HG02798 (cell line): Measurements from ENCODE around the gene CXCL11.
"Not testable (repeated sequence)": the region's sequence is repeated elsewhere in the genome, so short reads cannot be mapped to it uniquely, and the experiment has no call there.

Experiments used
- ATAC-seq: cut with Tn5 transposase; IDR thresholded peaks from one replicate; pipeline ENCODE4 v1.9.1; 2021; ENCODE audit warnings: mild to moderate bottlenecking; ENCODE audit not compliant: unreplicated experiment, poor library complexity

Gene CXCL11

GRCh38 chr4:76044686-76045085, 8.8 kb upstream of the CXCL11 start:
- ATAC-seq, result not testable (repeated sequence)

- ATAC-seq, result not testable (repeated sequence)
Measured at GRCh38 chr4:76043306-76043705, 7.4 kb upstream of the CXCL11 start.

GRCh38 chr4:76042241-76042998, 6.5 kb upstream of the CXCL11 start:
- not testable (repeated sequence) for ATAC-seq

DNA sequence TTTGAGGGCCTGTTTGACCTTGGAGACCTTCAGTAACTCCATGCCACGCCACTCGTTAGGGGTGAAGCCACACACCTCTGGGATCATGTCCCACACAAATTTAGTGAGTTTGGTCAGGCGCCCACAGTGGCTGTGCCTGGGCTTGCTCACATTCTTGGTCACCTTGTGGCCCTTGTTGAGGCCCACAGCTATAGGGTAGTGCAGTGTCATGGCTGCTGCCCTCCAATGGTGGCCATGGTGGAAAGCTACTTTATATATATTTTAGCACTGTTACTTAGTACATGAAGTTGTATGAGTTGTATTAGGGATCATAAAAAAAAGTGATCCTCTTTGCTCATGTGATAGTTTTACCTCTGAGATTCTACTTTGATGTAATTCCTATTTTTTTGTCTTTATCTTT, 985 bp upstream of the CXCL11 start:
- ATAC-seq, result no peak

DNA sequence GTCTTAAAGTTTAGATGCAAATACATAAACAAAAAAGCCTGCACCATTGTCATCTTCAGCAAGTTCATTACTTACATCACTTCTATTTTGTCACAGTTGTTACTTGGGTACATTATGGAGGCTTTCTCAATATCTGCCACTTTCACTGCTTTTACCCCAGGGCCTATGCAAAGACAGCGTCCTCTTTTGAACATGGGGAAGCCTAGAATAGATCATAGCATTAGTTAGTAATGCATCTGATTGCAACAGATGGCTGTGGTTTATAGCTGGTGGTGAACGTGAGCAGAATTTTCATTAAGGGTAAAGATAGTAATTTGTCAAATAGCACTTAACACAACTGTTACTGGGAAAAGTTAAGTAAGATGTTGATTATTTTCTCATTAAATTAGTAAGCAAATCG, 729 bp downstream of the CXCL11 start:
- peak; percentile 58 for ATAC-seq

DNA sequence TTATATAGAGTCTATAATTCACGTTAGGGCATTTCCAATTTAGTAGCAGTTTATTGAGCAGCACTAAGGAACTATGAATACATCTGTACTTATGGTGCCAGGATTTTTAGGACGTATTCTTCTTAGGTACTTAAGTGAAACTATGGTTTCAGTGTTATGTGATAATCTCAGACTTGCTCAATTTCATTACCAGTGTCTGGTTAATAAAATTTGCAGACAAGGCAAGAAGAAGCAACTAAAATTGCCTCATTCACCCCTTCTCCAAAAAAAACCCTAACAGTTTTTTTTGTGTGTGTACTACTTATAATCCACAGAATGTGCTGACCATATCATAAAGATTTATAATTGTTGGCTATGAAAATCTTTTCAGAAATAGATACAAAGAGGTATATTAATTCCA, 6.6 kb downstream of the CXCL11 start:
- no peak for ATAC-seq

DNA sequence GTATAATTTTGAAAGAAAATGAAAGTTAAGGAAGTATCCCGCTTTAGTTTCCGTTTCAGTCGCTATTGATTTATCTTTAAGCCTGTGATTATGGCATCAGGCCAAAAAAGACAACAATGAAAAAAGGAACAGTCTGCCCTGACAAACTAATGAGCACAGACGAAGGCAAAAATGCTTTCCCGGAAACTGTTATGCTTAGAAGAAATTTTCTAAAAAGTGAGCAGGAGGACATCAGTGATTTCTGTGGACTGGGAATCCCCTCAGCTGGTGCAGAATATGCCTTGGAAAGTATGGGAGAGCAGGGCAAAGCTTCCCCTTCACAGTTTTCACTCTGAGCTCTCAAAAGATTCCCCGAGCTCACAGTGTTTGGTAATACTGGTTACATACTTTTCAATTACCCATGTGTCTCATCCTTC, 7.5 kb downstream of the CXCL11 start:
- ATAC-seq, result no peak

- ATAC-seq, result no peak
Measured at GRCh38 chr4:76024065-76024464, 11.8 kb downstream of the CXCL11 start.

DNA sequence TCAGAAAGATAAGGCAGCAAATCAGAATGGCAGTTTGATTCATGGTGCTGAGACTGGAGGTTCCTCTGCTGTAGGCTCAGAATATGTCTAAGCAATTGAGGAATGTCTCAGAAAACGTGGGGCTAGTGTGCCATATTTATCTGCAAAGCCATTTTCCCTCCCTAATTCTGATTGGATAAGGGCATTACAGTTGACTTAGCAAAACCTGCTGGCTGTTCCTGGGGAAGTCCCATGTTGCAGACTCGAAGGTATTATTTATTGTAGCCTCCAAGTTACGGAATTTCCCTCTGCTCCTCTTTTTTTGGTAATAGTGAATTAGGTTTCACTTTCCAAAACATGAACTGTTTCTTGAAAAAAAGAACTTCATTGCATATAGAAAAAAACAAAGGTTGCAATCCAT, 12.5 kb downstream of the CXCL11 start, which contains the start of gene CXCL10:
Gene CXCL10 (minus strand): TSS at position 109 of the 400 bp plus-strand sequence. CDS start 66 bp downstream, at position 43.
- no peak for ATAC-seq

DNA sequence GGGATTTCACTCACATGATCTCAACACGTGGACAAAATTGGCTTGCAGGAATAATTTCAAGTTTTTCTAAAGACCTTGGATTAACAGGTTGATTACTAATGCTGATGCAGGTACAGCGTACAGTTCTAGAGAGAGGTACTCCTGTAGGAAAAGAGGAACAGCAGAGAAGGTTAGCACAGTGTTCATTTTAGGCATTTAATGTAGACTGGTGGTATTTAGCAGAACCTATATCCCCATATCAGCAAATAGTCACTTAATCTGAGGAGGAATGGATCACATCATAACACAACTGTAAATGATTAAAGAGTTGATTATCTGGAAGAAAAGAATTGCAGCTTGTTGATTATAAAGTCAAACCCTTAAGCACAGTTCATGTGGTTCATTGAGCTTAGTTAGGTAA, 13.2 kb downstream of the CXCL11 start:
- no peak for ATAC-seq

GRCh38 chr4:76022031-76022430, 13.8 kb downstream of the CXCL11 start:
- ATAC-seq, result no peak

DNA sequence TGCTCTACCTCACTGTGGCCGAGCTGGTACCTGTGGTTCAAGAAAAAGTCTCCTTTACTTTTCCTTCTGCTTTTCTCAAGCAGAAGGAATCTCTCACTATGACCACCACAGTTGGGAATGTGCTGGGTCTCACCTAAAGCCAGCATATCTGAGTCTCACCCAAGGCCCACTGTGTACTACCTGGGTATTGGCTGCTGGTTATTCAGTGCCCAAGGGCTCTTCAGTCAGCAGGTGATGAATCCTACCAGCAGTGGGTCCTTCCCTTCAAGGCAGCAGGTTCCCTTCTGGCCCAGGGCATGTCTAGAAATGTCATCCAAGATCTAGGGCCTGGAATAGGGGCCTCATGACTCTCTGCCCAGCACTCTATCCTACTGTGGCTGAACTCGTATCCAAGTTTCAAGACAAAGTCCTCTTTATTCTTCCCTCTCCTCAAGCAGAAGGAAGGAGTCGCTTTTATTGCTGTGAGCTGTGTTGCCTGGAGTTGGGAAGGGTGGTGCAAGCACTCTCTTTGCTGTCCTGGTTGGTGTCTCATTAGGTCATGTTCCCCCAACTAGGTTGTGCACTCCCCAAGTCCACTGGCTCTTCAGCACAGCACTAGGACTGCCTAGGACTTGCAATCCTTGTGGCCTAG, 18.7 kb downstream of the CXCL11 start:
- ATAC-seq, result no peak

GRCh38 chr4:76016393-76016792, 19.5 kb downstream of the CXCL11 start:
- peak; percentile 72 for ATAC-seq

DNA sequence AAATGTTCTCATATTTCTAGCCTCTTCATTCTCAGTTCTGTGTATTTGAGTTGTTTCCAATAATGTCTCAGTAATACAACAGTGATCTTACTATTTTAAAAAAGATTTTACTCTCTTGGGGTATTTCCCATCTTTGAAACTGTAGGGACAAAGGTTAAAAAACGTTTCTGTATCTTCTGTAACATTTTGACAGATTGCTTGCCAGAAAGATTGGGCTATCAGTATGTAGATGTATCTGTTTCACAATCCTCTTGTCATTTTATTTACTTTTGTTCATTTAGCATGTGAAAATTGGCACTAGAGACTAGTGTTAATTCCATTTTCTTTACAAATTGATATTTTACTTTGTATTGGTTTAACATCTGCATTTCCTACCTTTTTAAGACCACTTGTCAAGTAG, 22.3 kb downstream of the CXCL11 start:
- ATAC-seq, result no peak

DNA sequence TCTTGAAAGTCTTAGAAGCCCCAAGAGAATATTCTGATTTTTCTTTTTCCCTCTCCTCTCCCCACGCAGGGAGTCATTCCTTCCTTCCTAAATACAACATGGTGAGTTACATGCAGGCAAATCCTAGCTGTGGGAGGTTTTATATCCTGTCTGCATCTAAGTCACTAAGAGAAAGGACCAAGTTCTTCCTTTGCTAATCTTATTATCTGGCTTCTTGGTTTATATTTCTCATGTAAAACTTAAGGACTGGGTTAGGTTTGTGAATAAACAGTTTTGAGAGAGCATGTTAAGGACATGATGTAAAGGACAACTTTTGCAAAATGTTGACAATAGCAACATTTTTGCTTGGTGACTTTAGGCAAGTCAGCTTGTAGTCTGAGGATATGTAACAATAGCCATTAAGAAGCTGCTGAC, 23.5 kb downstream of the CXCL11 start:
- no peak for ATAC-seq

GRCh38 chr4:76011700-76012387, 24.0 kb downstream of the CXCL11 start:
- peak; percentile 69 for ATAC-seq

GRCh38 chr4:76011018-76011670, 24.7 kb downstream of the CXCL11 start:
- no peak for ATAC-seq

DNA sequence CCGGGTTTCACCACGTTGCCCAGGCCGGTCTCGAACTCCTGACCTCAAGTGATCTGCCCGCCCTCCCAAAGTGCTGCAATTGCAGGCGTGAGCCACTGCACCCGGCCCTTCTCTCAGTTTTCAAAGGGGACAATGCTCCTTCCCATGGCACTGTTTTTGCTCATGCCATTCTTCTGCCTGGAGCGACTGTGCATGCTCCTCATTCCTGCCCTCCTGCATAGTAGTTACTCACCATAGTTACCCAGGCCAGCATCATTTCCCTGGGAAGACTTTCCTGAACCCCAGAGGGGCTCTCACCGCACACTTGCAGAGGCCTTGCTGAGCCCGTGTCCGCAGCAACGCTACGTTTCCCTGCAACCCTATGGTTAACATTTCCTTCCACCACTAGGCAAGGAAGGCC, 25.3 kb downstream of the CXCL11 start:
- ATAC-seq, result no peak

GRCh38 chr4:76009311-76009710, 26.6 kb downstream of the CXCL11 start:
- no peak for ATAC-seq

- ATAC-seq, result no peak
Measured at GRCh38 chr4:76007089-76007862, 28.6 kb downstream of the CXCL11 start, which contains the start of gene CXCL9. TSS of gene CXCL9 (minus strand) at chr4:76007509. CDS start at chr4:76007449, 60 bp downstream.
